CD8-positive, alpha-beta memory T cell (primary cell): Measurements from ENCODE around the gene LAMC3. TPM values are rescaled to one million over a fixed set of nuclear protein-coding genes. Genes with fewer than 3 reads are reported as not detected.
A peak's percentile ranks its signal among the peaks of the same experiment; 100 is the strongest.
"Not testable (repeated sequence)": the region's sequence is repeated elsewhere in the genome, so short reads cannot be mapped to it uniquely, and the experiment has no call there.

Experiments
- CTCF ChIA-PET: fragments of 350-600 bp; sonication (Branson Sonifier 250); formaldehyde crosslinking; loops from one replicate; lab custom pipeline; 2021; ENCODE audit warnings: antibody characterized with exemption; lab: Charles Lee
- POLR2A ChIA-PET: fragments of 350-600 bp; sonication (Branson Sonifier 250); formaldehyde crosslinking; loops from one replicate; lab custom pipeline; 2021; ENCODE audit warnings: antibody characterized with exemption; lab: Charles Lee
- DNase-seq, 5 donors: peaks; one replicate each; pipeline versions ENCODE4 v3.0.0 to v3.0.0-alpha.2; 2020 to 2022; ENCODE audit warnings: mixed read lengths in 1 of 5
- H3K27ac ChIP-seq: one replicate; pipeline ENCODE4 v1.7.0; 2013; ENCODE audit warnings: low read depth, mild to moderate bottlenecking, low read length, moderate library complexity
- H3K27me3 ChIP-seq: 2 replicates; pipeline ENCODE4 v1.7.0; 2013; ENCODE audit warnings: low read length, mild to moderate bottlenecking; ENCODE audit not compliant: insufficient read depth, poor library complexity, severe bottlenecking
- H3K36me3 ChIP-seq: 2 replicates; pipeline ENCODE4 v1.7.0; 2013; ENCODE audit warnings: mild to moderate bottlenecking, low read length, moderate library complexity; ENCODE audit not compliant: insufficient read depth
- H3K4me1 ChIP-seq: 2 replicates; pipeline ENCODE4 v1.7.0; 2013; ENCODE audit warnings: mild to moderate bottlenecking, low read length, moderate library complexity; ENCODE audit not compliant: insufficient read depth
- H3K4me3 ChIP-seq: 2 replicates; pipeline ENCODE4 v1.7.0; 2013; ENCODE audit warnings: mild to moderate bottlenecking, low read length
- H3K9me3 ChIP-seq: 2 replicates; pipeline ENCODE4 v1.7.0; 2013; ENCODE audit warnings: mild to moderate bottlenecking, low read length
- H3K27ac Mint-ChIP-seq, 8 donors: one replicate each; pipeline ENCODE4 v1.8.0; 2020 to 2021; ENCODE audit warnings: mixed read lengths in 8 of 8, mild to moderate bottlenecking in 6 of 8, inconsistent platforms in 3 of 8, moderate library complexity in 3 of 8
- H3K27me3 Mint-ChIP-seq, 2 donors: one replicate each; pipeline ENCODE4 v1.8.0; 2020 to 2021; ENCODE audit warnings: mixed read lengths in 2 of 2, mild to moderate bottlenecking in 1 of 2, moderate library complexity in 1 of 2
- H3K36me3 Mint-ChIP-seq, 3 donors: one replicate each; pipeline ENCODE4 v1.8.0; 2020 to 2021; ENCODE audit warnings: mixed read lengths in 3 of 3, inconsistent platforms in 1 of 3, mild to moderate bottlenecking in 1 of 3
- H3K4me1 Mint-ChIP-seq, 3 donors: one replicate each; pipeline ENCODE4 v1.8.0; 2020 to 2021; ENCODE audit warnings: mixed read lengths in 3 of 3, inconsistent platforms in 1 of 3, mild to moderate bottlenecking in 1 of 3
- H3K4me3 Mint-ChIP-seq, 7 donors: one replicate each; pipeline ENCODE4 v1.8.0; 2020 to 2021; ENCODE audit warnings: mixed read lengths in 7 of 7, mild to moderate bottlenecking in 6 of 7, moderate library complexity in 4 of 7, inconsistent platforms in 2 of 7
- H3K9me3 Mint-ChIP-seq, 5 donors: one replicate each; pipeline ENCODE4 v1.8.0; 2020 to 2022; ENCODE audit warnings: mixed read lengths in 5 of 5, mild to moderate bottlenecking in 3 of 5, moderate library complexity in 2 of 5, inconsistent platforms in 1 of 5
- polyA plus RNA-seq: library from polyadenylated mRNA; unstranded; fragments of 300-500 nt; fragmentation: Illumina TruSeq; gene quantifications from one replicate; pipeline ENCODE4 v1.2.3, GENCODE V29; 2021
- total RNA-seq, 2 experiments: library from RNA; stranded (reverse); gene quantifications; one replicate each; pipeline ENCODE4 v1.2.3, GENCODE V29; 2021

Gene LAMC3
- total and polyA plus RNA-seq, 3 experiments from 2014 or later = 0.04 to 0.07 TPM; not detected in 1

GRCh38 chr9:131099102-131099606, 90.2 kb downstream of the LAMC3 start:
- Histone ChIP-seq H3K4me1 (no peaks in the 10 kb centered on the region), H3K27me3 (peaks cover 28% of the 10 kb centered on the region), H3K27ac (no peak overlapping the region), H3K36me3 (no peaks in the 10 kb centered on the region), H3K4me3 (no peak overlapping the region), H3K9me3 (no peaks in the 10 kb centered on the region)
- Mint-ChIP-seq H3K27me3 (peaks cover 22 to 36% of the 10 kb centered on the region in 2 donors), H3K36me3 (no peaks in the 10 kb centered on the region), H3K27ac (no peak overlapping the region), H3K9me3 (no peaks in the 10 kb centered on the region), H3K4me3 (peak overlapping the region in 1 of 7 donors; percentile 48), H3K4me1 (peaks cover 4 to 9% (median 6%) of the 10 kb centered on the region in 3 donors)
- POLR2A ChIA-PET = no interaction called here
- CTCF ChIA-PET = no interaction called here
- no peak for DNase-seq

GRCh38 chr9:131099845-131100244, 90.9 kb downstream of the LAMC3 start:
- H3K4me1 ChIP-seq, H3K36me3 Mint-ChIP-seq, H3K36me3 ChIP-seq, H3K4me1 Mint-ChIP-seq, H3K4me3 Mint-ChIP-seq, CTCF ChIA-PET, H3K4me3 ChIP-seq, H3K9me3 Mint-ChIP-seq, DNase-seq, POLR2A ChIA-PET, H3K9me3 ChIP-seq, H3K27ac ChIP-seq: not testable (repeated sequence)
- Mint-ChIP-seq H3K27ac (peak overlapping the region in 1 of 8 donors; percentile 38), H3K27me3 (peaks cover 22 to 29% of the 10 kb centered on the region in 2 donors)
- H3K27me3 ChIP-seq = peaks cover 21% of the 10 kb centered on the region

- H3K36me3 Mint-ChIP-seq = no peaks in the 10 kb centered on the region
- no peak overlapping the region for H3K4me3 Mint-ChIP-seq
- Histone ChIP-seq H3K27ac (no peak overlapping the region), H3K4me1 (no peaks in the 10 kb centered on the region), H3K36me3 (no peaks in the 10 kb centered on the region), H3K27me3 (peaks cover 16% of the 10 kb centered on the region), H3K4me3 (no peak overlapping the region), H3K9me3 (no peaks in the 10 kb centered on the region)
- ChIA-PET POLR2A (no interaction called here), CTCF (no interaction called here)
- H3K4me1 Mint-ChIP-seq = peaks cover 4 to 9% (median 6%) of the 10 kb centered on the region in 3 donors
- H3K27me3 Mint-ChIP-seq = peaks cover 17 to 24% of the 10 kb centered on the region in 2 donors
- peak overlapping the region in 1 of 8 donors; percentile 54 for H3K27ac Mint-ChIP-seq
- H3K9me3 Mint-ChIP-seq = no peaks in the 10 kb centered on the region
- no peak for DNase-seq
Measured at GRCh38 chr9:131100445-131100844, 91.5 kb downstream of the LAMC3 start.

GRCh38 chr9:131101207-131101964, 92.4 kb downstream of the LAMC3 start:
- Mint-ChIP-seq H3K4me1 (peaks cover 0 to 5% (median 4%) of the 10 kb centered on the region in 3 donors), H3K9me3 (no peaks in the 10 kb centered on the region), H3K36me3 (no peaks in the 10 kb centered on the region), H3K27ac (no peak overlapping the region), H3K27me3 (peaks cover 10 to 22% of the 10 kb centered on the region in 2 donors), H3K4me3 (no peak overlapping the region)
- H3K27ac ChIP-seq = no peak overlapping the region
- no peak overlapping the region for H3K4me3 ChIP-seq
- POLR2A ChIA-PET = no interaction called here
- H3K36me3 ChIP-seq = no peaks in the 10 kb centered on the region
- H3K27me3 ChIP-seq = peaks cover 17% of the 10 kb centered on the region
- CTCF ChIA-PET = no interaction called here
- H3K9me3 ChIP-seq = no peaks in the 10 kb centered on the region
- no peaks in the 10 kb centered on the region for H3K4me1 ChIP-seq
- DNase-seq = no peak

- H3K4me1 Mint-ChIP-seq = no peaks in the 10 kb centered on the region
- Histone ChIP-seq H3K4me1 (no peaks in the 10 kb centered on the region), H3K9me3 (no peaks in the 10 kb centered on the region), H3K4me3 (no peak overlapping the region), H3K27me3 (peaks cover 24% of the 10 kb centered on the region), H3K27ac (no peak overlapping the region), H3K36me3 (no peaks in the 10 kb centered on the region)
- no peaks in the 10 kb centered on the region for H3K9me3 Mint-ChIP-seq
- H3K27ac Mint-ChIP-seq = no peak overlapping the region
- H3K4me3 Mint-ChIP-seq = no peak overlapping the region
- H3K27me3 Mint-ChIP-seq = peaks cover 6 to 18% of the 10 kb centered on the region in 2 donors
- CTCF ChIA-PET = no interaction called here
- DNase-seq = no peak
- no peaks in the 10 kb centered on the region for H3K36me3 Mint-ChIP-seq
- POLR2A ChIA-PET = no interaction called here
Measured at GRCh38 chr9:131103024-131103423, 94.0 kb downstream of the LAMC3 start.

- Mint-ChIP-seq H3K27ac (no peak overlapping the region), H3K36me3 (no peaks in the 10 kb centered on the region), H3K4me1 (no peaks in the 10 kb centered on the region), H3K4me3 (no peak overlapping the region), H3K27me3 (peaks cover 4 to 16% of the 10 kb centered on the region in 2 donors), H3K9me3 (no peaks in the 10 kb centered on the region)
- Histone ChIP-seq H3K27me3 (peaks cover 21% of the 10 kb centered on the region), H3K27ac (no peak overlapping the region), H3K36me3 (no peaks in the 10 kb centered on the region), H3K4me1 (no peaks in the 10 kb centered on the region), H3K4me3 (no peak overlapping the region), H3K9me3 (no peaks in the 10 kb centered on the region)
- ChIA-PET CTCF (no interaction called here), POLR2A (no interaction called here)
- no peak for DNase-seq
Measured at GRCh38 chr9:131103535-131103934, 94.6 kb downstream of the LAMC3 start.

- Mint-ChIP-seq H3K9me3 (no peaks in the 10 kb centered on the region), H3K4me1 (no peaks in the 10 kb centered on the region), H3K27me3 (peaks cover 4 to 11% of the 10 kb centered on the region in 2 donors), H3K4me3 (no peak overlapping the region), H3K36me3 (no peaks in the 10 kb centered on the region), H3K27ac (no peak overlapping the region)
- POLR2A ChIA-PET = interaction anchor here (0.5 kb wide), 1 partner anchor 1250 kb away, joined by 4 read pairs; the partner anchor contains the start of gene SETX
- no peak for DNase-seq
- Histone ChIP-seq H3K27me3 (peaks cover 21% of the 10 kb centered on the region), H3K4me1 (no peaks in the 10 kb centered on the region), H3K4me3 (no peak overlapping the region), H3K9me3 (no peaks in the 10 kb centered on the region), H3K27ac (no peak overlapping the region), H3K36me3 (no peaks in the 10 kb centered on the region)
- CTCF ChIA-PET = no interaction called here
Measured at GRCh38 chr9:131104016-131104740, 95.2 kb downstream of the LAMC3 start.

- Mint-ChIP-seq H3K4me3 (no peak overlapping the region), H3K9me3 (no peaks in the 10 kb centered on the region), H3K27me3 (peaks cover 2 to 14% of the 10 kb centered on the region in 2 donors), H3K4me1 (no peaks in the 10 kb centered on the region), H3K36me3 (no peaks in the 10 kb centered on the region), H3K27ac (peak overlapping the region in 1 of 8 donors; percentile 49)
- ChIA-PET POLR2A (no interaction called here), CTCF (interaction anchor here (1.5 kb wide), 1 partner anchor 9 kb away, joined by 4 read pairs; no protein-coding TSS in a partner anchor)
- H3K27ac ChIP-seq = no peak overlapping the region
- H3K4me1 ChIP-seq = no peaks in the 10 kb centered on the region
- peaks cover 21% of the 10 kb centered on the region for H3K27me3 ChIP-seq
- no peaks in the 10 kb centered on the region for H3K36me3 ChIP-seq
- H3K4me3 ChIP-seq = no peak overlapping the region
- DNase-seq = no peak
- H3K9me3 ChIP-seq = no peaks in the 10 kb centered on the region
Measured at GRCh38 chr9:131105952-131106351, 97.0 kb downstream of the LAMC3 start.
